Neural cell (in vitro differentiated cells): ENCODE data around the gene ADH7. TPM values are rescaled to one million over a fixed set of nuclear protein-coding genes. Genes with fewer than 3 reads are reported as not detected.
"Not testable (repeated sequence)": the region's sequence is repeated elsewhere in the genome, so short reads cannot be mapped to it uniquely, and the experiment has no call there.

Source experiments
- H2AFZ ChIP-seq: fragments of 200-600, 300-800 bp; sonication (generic), shearing (Covaris generic); 2 replicates; pipeline ENCODE4 v1.6.0; 2014; ENCODE audit warnings: low read depth, mild to moderate bottlenecking, antibody characterized with exemption, low read length, moderate library complexity
- H3F3A ChIP-seq: fragments of 200-600 bp; shearing (Covaris generic); 2 replicates; pipeline ENCODE4 v1.6.1; 2016; ENCODE audit warnings: mild to moderate bottlenecking, moderate library complexity, mixed read lengths, antibody characterized with exemption, low read length; ENCODE audit not compliant: insufficient read depth, poor library complexity, severe bottlenecking
- H3K27ac ChIP-seq: fragments of 200-600, 300-800 bp; sonication (generic), shearing (Covaris generic); 2 replicates; pipeline ENCODE4 v1.5.1; 2014; ENCODE audit warnings: mild to moderate bottlenecking, low read length, moderate library complexity
- H3K27me3 ChIP-seq: fragments of 300-800, 200-600 bp; sonication (generic), shearing (Covaris generic); 2 replicates; pipeline ENCODE4 v1.6.0; 2014; ENCODE audit warnings: mild to moderate bottlenecking, low read depth, low read length, moderate library complexity; ENCODE audit not compliant: insufficient read depth
- H3K36me3 ChIP-seq: fragments of 300-800, 200-600 bp; sonication (generic), shearing (Covaris generic); 2 replicates; pipeline ENCODE4 v1.5.1; 2014; ENCODE audit warnings: mild to moderate bottlenecking, antibody characterized with exemption, low read length, moderate library complexity; ENCODE audit not compliant: insufficient read depth
- H3K4me2 ChIP-seq: fragments of 300-800, 200-600 bp; sonication (generic), shearing (Covaris generic); 2 replicates; pipeline ENCODE4 v1.6.0; 2014; ENCODE audit warnings: mild to moderate bottlenecking, low read length
- H3K4me3 ChIP-seq: fragments of 300-800, 200-600 bp; sonication (generic), shearing (Covaris generic); 2 replicates; pipeline ENCODE4 v1.5.1; 2014; ENCODE audit warnings: mild to moderate bottlenecking, low read length, moderate library complexity
- H3K79me2 ChIP-seq: fragments of 200-600 bp; shearing (Covaris generic); replicated peaks from 2 replicates; pipeline ENCODE4 v1.6.0; 2014; ENCODE audit warnings: mild to moderate bottlenecking, low read length, moderate library complexity; ENCODE audit not compliant: insufficient read depth
- H3K9ac ChIP-seq: fragments of 300-800, 200-600 bp; sonication (generic), shearing (Covaris generic); 2 replicates; pipeline ENCODE4 v1.6.1; 2016; ENCODE audit warnings: mild to moderate bottlenecking, low read length, mixed read lengths
- H3K9me2 ChIP-seq: fragments of 200-600 bp; shearing (Covaris generic); 2 replicates; pipeline ENCODE4 v1.6.1; 2016; ENCODE audit warnings: mild to moderate bottlenecking, low read length, mixed read lengths; ENCODE audit not compliant: insufficient read depth
- H3K9me3 ChIP-seq: fragments of 200-600, 300-800 bp; sonication (generic), shearing (Covaris generic); 2 replicates; pipeline ENCODE4 v1.6.1; 2016; ENCODE audit warnings: mild to moderate bottlenecking, mixed run types, low read length, moderate library complexity, mixed read lengths
- H4K20me1 ChIP-seq: fragments of 200-600 bp; shearing (Covaris generic); 2 replicates; pipeline ENCODE4 v1.6.1; 2016; ENCODE audit warnings: mild to moderate bottlenecking, mixed run types; ENCODE audit not compliant: insufficient read depth
- EP300 ChIP-seq: fragments of 450-650 bp; conservative IDR thresholded peaks from 2 replicates; pipeline ENCODE4 v1.6.1; 2014; ENCODE audit warnings: antibody characterized with exemption, mild to moderate bottlenecking, moderate library complexity; ENCODE audit not compliant: poor library complexity, severe bottlenecking
- EZH2 ChIP-seq: fragments of 200-600, 300-800 bp; shearing (Covaris generic), sonication (generic); IDR thresholded peaks from 2 replicates; pipeline ENCODE4 v1.6.1; 2014; ENCODE audit warnings: antibody characterized with exemption, low read length, borderline replicate concordance, mild to moderate bottlenecking; ENCODE audit not compliant: insufficient read depth, poor library complexity, severe bottlenecking
- MXI1 ChIP-seq: fragments of 450-650 bp; conservative IDR thresholded peaks from 2 replicates; pipeline ENCODE4 v1.6.1; 2014; ENCODE audit warnings: antibody characterized with exemption, mild to moderate bottlenecking; ENCODE audit not compliant: poor library complexity, severe bottlenecking
- POLR2AphosphoS5 ChIP-seq: IDR thresholded peaks from 2 replicates; pipeline ENCODE4 v1.6.1; 2012
- RAD21 ChIP-seq: fragments of 450-650 bp; conservative IDR thresholded peaks from 2 replicates; pipeline ENCODE4 v1.6.1; 2014; ENCODE audit warnings: antibody characterized with exemption, mild to moderate bottlenecking, moderate library complexity
- SMC3 ChIP-seq: fragments of 450-650 bp; conservative IDR thresholded peaks from 2 replicates; pipeline ENCODE4 v1.6.1; 2014; ENCODE audit warnings: antibody characterized with exemption, mild to moderate bottlenecking, moderate library complexity; ENCODE audit not compliant: poor library complexity
- TAF1 ChIP-seq: IDR thresholded peaks from 2 replicates; pipeline ENCODE4 v1.6.1; 2012; ENCODE audit warnings: low read depth
- polyA plus RNA-seq: library from polyadenylated mRNA; depleted of rRNA; stranded (reverse); fragments of >200 nt; gene quantifications from 2 replicates; pipeline ENCODE4 v1.2.3, GENCODE V29; 2014
- TF ChIP-seq, protein P1 (sequence below): IDR thresholded peaks from 2 replicates; pipeline ENCODE4 v1.6.1; 2012; ENCODE audit warnings: borderline replicate concordance
- TF ChIP-seq, protein P2 (sequence below): fragments of 450-650 bp; IDR thresholded peaks from 2 replicates; pipeline ENCODE4 v1.5.1; 2014; ENCODE audit warnings: antibody characterized with exemption, mild to moderate bottlenecking, moderate library complexity; ENCODE audit not compliant: poor library complexity, severe bottlenecking

ADH7 gene
- polyA plus RNA-seq, 1 donor from 2014 or later = not detected

DNA sequence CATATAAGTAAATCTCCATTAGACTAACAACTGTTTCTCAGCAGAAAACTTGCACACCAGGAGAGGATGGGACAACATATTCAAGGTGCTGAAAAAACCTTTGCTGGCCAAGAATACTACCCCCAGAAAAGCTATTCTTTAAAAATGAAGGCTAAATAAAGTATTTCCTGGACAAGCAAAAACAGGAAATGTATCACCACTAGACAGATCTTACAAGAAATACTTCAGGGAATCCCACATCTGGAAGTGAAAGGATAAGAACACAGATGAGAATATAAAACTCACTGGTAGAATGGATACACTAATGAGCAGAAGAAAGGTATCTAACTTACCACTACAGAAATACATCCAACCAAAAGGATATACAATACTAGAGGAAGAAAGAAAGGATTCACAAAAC lies 55.6 kb downstream of the ADH7 start:
- Histone ChIP-seq H3K9me2 (no peaks in the 10 kb centered on the region), H2AFZ (no peak overlapping the region), H3K9me3 (no peaks in the 10 kb centered on the region), H3K27me3 (no peaks in the 10 kb centered on the region), H3K36me3 (no peaks in the 10 kb centered on the region), H3K79me2 (no peaks in the 10 kb centered on the region), H3K4me2 (no peak overlapping the region), H3K9ac (no peak overlapping the region), H3K4me3 (no peak overlapping the region), H3K27ac (no peak overlapping the region), H4K20me1 (no peaks in the 10 kb centered on the region), H3F3A (no peaks in the 10 kb centered on the region)
- TF ChIP-seq, protein P1, sequence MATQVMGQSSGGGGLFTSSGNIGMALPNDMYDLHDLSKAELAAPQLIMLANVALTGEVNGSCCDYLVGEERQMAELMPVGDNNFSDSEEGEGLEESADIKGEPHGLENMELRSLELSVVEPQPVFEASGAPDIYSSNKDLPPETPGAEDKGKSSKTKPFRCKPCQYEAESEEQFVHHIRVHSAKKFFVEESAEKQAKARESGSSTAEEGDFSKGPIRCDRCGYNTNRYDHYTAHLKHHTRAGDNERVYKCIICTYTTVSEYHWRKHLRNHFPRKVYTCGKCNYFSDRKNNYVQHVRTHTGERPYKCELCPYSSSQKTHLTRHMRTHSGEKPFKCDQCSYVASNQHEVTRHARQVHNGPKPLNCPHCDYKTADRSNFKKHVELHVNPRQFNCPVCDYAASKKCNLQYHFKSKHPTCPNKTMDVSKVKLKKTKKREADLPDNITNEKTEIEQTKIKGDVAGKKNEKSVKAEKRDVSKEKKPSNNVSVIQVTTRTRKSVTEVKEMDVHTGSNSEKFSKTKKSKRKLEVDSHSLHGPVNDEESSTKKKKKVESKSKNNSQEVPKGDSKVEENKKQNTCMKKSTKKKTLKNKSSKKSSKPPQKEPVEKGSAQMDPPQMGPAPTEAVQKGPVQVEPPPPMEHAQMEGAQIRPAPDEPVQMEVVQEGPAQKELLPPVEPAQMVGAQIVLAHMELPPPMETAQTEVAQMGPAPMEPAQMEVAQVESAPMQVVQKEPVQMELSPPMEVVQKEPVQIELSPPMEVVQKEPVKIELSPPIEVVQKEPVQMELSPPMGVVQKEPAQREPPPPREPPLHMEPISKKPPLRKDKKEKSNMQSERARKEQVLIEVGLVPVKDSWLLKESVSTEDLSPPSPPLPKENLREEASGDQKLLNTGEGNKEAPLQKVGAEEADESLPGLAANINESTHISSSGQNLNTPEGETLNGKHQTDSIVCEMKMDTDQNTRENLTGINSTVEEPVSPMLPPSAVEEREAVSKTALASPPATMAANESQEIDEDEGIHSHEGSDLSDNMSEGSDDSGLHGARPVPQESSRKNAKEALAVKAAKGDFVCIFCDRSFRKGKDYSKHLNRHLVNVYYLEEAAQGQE = no peak
- TF ChIP-seq, protein P2, sequence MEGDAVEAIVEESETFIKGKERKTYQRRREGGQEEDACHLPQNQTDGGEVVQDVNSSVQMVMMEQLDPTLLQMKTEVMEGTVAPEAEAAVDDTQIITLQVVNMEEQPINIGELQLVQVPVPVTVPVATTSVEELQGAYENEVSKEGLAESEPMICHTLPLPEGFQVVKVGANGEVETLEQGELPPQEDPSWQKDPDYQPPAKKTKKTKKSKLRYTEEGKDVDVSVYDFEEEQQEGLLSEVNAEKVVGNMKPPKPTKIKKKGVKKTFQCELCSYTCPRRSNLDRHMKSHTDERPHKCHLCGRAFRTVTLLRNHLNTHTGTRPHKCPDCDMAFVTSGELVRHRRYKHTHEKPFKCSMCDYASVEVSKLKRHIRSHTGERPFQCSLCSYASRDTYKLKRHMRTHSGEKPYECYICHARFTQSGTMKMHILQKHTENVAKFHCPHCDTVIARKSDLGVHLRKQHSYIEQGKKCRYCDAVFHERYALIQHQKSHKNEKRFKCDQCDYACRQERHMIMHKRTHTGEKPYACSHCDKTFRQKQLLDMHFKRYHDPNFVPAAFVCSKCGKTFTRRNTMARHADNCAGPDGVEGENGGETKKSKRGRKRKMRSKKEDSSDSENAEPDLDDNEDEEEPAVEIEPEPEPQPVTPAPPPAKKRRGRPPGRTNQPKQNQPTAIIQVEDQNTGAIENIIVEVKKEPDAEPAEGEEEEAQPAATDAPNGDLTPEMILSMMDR = no peak
- TF ChIP-seq POLR2AphosphoS5 (no peak), EZH2 (no peak), TAF1 (no peak), RAD21 (no peak), SMC3 (no peak), MXI1 (no peak), EP300 (no peak)

GRCh38 chr4:99378876-99379275 lies 56.3 kb downstream of the ADH7 start:
- no peak overlapping the region for H3K27ac ChIP-seq
- no peaks in the 10 kb centered on the region for H3K79me2 ChIP-seq
- H3K36me3 ChIP-seq = no peaks in the 10 kb centered on the region
- no peaks in the 10 kb centered on the region for H3K27me3 ChIP-seq
- no peak for TF ChIP-seq EZH2
- TF ChIP-seq RAD21 = no peak
- TF ChIP-seq TAF1 = no peak
- TF ChIP-seq, protein P1 = no peak
- TF ChIP-seq, protein P2 = no peak
- TF ChIP-seq POLR2AphosphoS5 = no peak
- TF ChIP-seq SMC3 = no peak
- TF ChIP-seq MXI1 = no peak
- TF ChIP-seq EP300 = no peak
- no peak overlapping the region for H3K9ac ChIP-seq
- no peaks in the 10 kb centered on the region for H4K20me1 ChIP-seq
- H3F3A ChIP-seq = no peaks in the 10 kb centered on the region
- no peak overlapping the region for H3K4me2 ChIP-seq
- H3K9me2 ChIP-seq = no peaks in the 10 kb centered on the region
- no peaks in the 10 kb centered on the region for H3K9me3 ChIP-seq
- H2AFZ ChIP-seq = no peak overlapping the region
- no peak overlapping the region for H3K4me3 ChIP-seq

GRCh38 chr4:99377341-99377740 lies 57.8 kb downstream of the ADH7 start:
- H3F3A ChIP-seq, H3K4me3 ChIP-seq, H3K9me2 ChIP-seq, H3K4me2 ChIP-seq, H4K20me1 ChIP-seq, H3K36me3 ChIP-seq, H3K27me3 ChIP-seq, H3K79me2 ChIP-seq, H3K9me3 ChIP-seq, H3K27ac ChIP-seq, H2AFZ ChIP-seq, H3K9ac ChIP-seq: not testable (repeated sequence)
